Measurements from ENCODE around the gene FBLN7.

DNA sequence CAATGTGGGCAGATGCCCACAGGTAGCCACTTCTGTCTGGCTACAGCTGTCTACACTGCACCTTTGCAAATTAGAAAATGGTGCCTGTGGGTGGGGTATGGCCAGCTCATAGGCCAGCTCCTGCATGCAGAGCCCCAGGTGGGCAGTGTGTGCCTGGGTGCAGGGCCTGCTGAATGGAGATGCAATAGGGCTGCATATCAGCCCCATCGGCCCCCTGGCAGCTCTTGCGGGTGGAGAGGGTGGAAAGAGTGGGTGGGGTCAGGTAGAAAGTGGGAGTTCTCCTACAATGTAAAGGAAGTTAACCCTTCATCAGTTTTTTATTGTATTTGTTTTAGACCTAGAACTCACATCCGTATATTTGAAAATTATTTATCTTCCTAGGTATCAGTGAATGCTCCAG is 37.1 kb downstream of the FBLN7 start:
- TF ChIP-seq, protein P1, sequence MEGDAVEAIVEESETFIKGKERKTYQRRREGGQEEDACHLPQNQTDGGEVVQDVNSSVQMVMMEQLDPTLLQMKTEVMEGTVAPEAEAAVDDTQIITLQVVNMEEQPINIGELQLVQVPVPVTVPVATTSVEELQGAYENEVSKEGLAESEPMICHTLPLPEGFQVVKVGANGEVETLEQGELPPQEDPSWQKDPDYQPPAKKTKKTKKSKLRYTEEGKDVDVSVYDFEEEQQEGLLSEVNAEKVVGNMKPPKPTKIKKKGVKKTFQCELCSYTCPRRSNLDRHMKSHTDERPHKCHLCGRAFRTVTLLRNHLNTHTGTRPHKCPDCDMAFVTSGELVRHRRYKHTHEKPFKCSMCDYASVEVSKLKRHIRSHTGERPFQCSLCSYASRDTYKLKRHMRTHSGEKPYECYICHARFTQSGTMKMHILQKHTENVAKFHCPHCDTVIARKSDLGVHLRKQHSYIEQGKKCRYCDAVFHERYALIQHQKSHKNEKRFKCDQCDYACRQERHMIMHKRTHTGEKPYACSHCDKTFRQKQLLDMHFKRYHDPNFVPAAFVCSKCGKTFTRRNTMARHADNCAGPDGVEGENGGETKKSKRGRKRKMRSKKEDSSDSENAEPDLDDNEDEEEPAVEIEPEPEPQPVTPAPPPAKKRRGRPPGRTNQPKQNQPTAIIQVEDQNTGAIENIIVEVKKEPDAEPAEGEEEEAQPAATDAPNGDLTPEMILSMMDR (IDR thresholded peaks at IDR 0.05): no peak
- TF ChIP-seq POLR2A (IDR thresholded peaks at IDR 0.05): no peak

Data from testis (tissue), 2 donors.